MCF 10A (cell line): Measurements from ENCODE around the gene TMEM91. TPM values are rescaled to one million over a fixed set of nuclear protein-coding genes. Genes with fewer than 3 reads are reported as not detected.
"Not testable (repeated sequence)": the region's sequence is repeated elsewhere in the genome, so short reads cannot be mapped to it uniquely, and the experiment has no call there.

ENCODE experiments used
- BruUV-seq: library from RNA; stranded (reverse); fragments of 400-500 nt; replicated peaks from 2 replicates; lab custom pipeline; 2021; lab: Mats Ljungman, UMichigan
- CTCF ChIA-PET: fragments of 300-600 bp; sonication (Branson Sonifier 250); formaldehyde crosslinking; extraction: SDS; loops from one replicate; lab custom pipeline; 2021; ENCODE audit warnings: antibody characterized with exemption, inconsistent platforms; lab: Yijun Ruan, JAX
- POLR2A ChIA-PET: fragments of 300-600, 350-650 bp; sonication (Branson Sonifier 250); formaldehyde crosslinking; extraction: SDS; loops from one replicate; lab custom pipeline; 2020; ENCODE audit warnings: antibody characterized with exemption, inconsistent platforms; lab: Yijun Ruan, JAX
- DNase-seq: peaks from one replicate; pipeline ENCODE4 v3.0.0-alpha.2; 2018; ENCODE audit not compliant: unreplicated experiment
- H3K27ac Mint-ChIP-seq: one replicate; pipeline ENCODE4 v1.8.0; 2022; ENCODE audit warnings: mild to moderate bottlenecking, low read depth, mixed read lengths; ENCODE audit not compliant: unreplicated experiment
- H3K27me3 Mint-ChIP-seq: one replicate; pipeline ENCODE4 v1.8.0; 2022; ENCODE audit warnings: mixed read lengths; ENCODE audit not compliant: insufficient read depth, unreplicated experiment
- H3K36me3 Mint-ChIP-seq: one replicate; pipeline ENCODE4 v1.8.0; 2022; ENCODE audit warnings: mild to moderate bottlenecking, moderate library complexity, mixed read lengths; ENCODE audit not compliant: insufficient read depth, unreplicated experiment
- H3K4me1 Mint-ChIP-seq: one replicate; pipeline ENCODE4 v1.8.0; 2022; ENCODE audit warnings: mixed read lengths; ENCODE audit not compliant: insufficient read depth, unreplicated experiment
- H3K4me3 Mint-ChIP-seq: one replicate; pipeline ENCODE4 v1.8.0; 2022; ENCODE audit warnings: mild to moderate bottlenecking, moderate library complexity, mixed read lengths; ENCODE audit not compliant: unreplicated experiment
- H3K9me3 Mint-ChIP-seq: one replicate; pipeline ENCODE4 v1.8.0; 2022; ENCODE audit warnings: mixed read lengths; ENCODE audit not compliant: unreplicated experiment
- CTCF ChIP-seq: fragments of 200-600 bp; IDR thresholded peaks from one replicate; pipeline ENCODE4 v1.8.0; 2022; ENCODE audit warnings: antibody characterized with exemption, mild to moderate bottlenecking; ENCODE audit not compliant: unreplicated experiment
- intact Hi-C: fragments of 100-400 bp; cut with micrococcal nuclease; formaldehyde crosslinking; loops from 2 replicates; pipeline ENCODE4 v1.14.1; 2022
- total RNA-seq: library from RNA; stranded (reverse); gene quantifications from 2 replicates; pipeline ENCODE4 v1.2.3, GENCODE V29; 2022

The TMEM91 gene
- total RNA-seq, 1 experiment from 2014 or later = 6.1 TPM

- DNase-seq = peak; percentile 46
- H3K27ac Mint-ChIP-seq = peak overlapping the region; percentile 83
- POLR2A ChIA-PET = interaction anchor here (0.6 to 1.2 kb wide), 10 partner anchors 11 to 651 kb away, joined by 3 to 5 read pairs (median 3); partner anchors contain the start of genes AXL, BCKDHA, COQ8B and HNRNPUL1
- peaks cover 27% of the 10 kb centered on the region for H3K4me1 Mint-ChIP-seq
- intact Hi-C loops = no loop called here
- H3K9me3 Mint-ChIP-seq = no peaks in the 10 kb centered on the region
- no peaks in the 10 kb centered on the region for H3K27me3 Mint-ChIP-seq
- no peak overlapping the region for H3K4me3 Mint-ChIP-seq
- H3K36me3 Mint-ChIP-seq = peaks cover 7% of the 10 kb centered on the region
- no TSS peak for BruUV-seq
- no peak for TF ChIP-seq CTCF
- CTCF ChIA-PET = interaction anchor here (0.6 to 1.9 kb wide), 3 partner anchors 13 to 945 kb away, joined by 3 to 4 read pairs (median 3); no protein-coding TSS in a partner anchor
Measured at GRCh38 chr19:41367848-41368301, 8.5 kb upstream of the TMEM91 start.

DNA sequence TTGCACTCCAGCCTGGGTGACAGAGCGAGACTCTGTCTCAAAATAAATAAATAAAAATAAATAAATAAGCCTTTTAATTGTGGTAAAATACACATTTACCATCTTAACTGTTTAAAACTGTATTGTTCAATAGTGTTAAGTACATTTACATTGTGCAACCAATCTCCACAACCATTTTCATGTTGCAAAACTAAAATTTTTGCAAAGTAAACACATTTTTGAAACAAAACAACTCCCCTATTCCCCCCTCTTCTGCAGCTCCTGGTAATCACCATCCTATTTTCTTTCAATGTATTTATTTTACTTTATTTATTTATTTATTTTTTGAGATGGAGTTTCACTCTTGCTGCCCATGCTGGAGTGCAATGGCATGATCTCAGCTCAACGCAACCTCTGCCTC is 6.6 kb upstream of the TMEM91 start:
- H3K4me3 Mint-ChIP-seq = no peak overlapping the region
- DNase-seq = no peak
- ChIA-PET POLR2A (interaction anchor here (0.7 to 1.2 kb wide), 2 partner anchors 18 to 501 kb away, joined by 3 read pairs; no protein-coding TSS in a partner anchor), CTCF (interaction anchor here (1.9 kb wide), 1 partner anchor 15 kb away, joined by 4 read pairs; no protein-coding TSS in a partner anchor)
- H3K36me3 Mint-ChIP-seq = peaks cover 12% of the 10 kb centered on the region
- no TSS peak for BruUV-seq
- no peak overlapping the region for H3K27ac Mint-ChIP-seq
- peaks cover 34% of the 10 kb centered on the region for H3K4me1 Mint-ChIP-seq
- H3K9me3 Mint-ChIP-seq = no peaks in the 10 kb centered on the region
- intact Hi-C loops = no loop called here
- TF ChIP-seq CTCF = no peak
- H3K27me3 Mint-ChIP-seq = no peaks in the 10 kb centered on the region

- intact Hi-C loops, H3K27me3 Mint-ChIP-seq, H3K4me3 Mint-ChIP-seq, H3K27ac Mint-ChIP-seq, BruUV-seq, DNase-seq, H3K9me3 Mint-ChIP-seq: not testable (repeated sequence)
- H3K4me1 Mint-ChIP-seq = peaks cover 36% of the 10 kb centered on the region
- peaks cover 12% of the 10 kb centered on the region for H3K36me3 Mint-ChIP-seq
- ChIA-PET CTCF (interaction anchor here (0.6 kb wide), 1 partner anchor 1192 kb away, joined by 5 read pairs; no protein-coding TSS in a partner anchor), POLR2A (interaction anchor here (0.7 kb wide), 1 partner anchor 9 kb away, joined by 3 read pairs; no protein-coding TSS in a partner anchor)
Measured at GRCh38 chr19:41371119-41371518, 5.2 kb upstream of the TMEM91 start.

DNA sequence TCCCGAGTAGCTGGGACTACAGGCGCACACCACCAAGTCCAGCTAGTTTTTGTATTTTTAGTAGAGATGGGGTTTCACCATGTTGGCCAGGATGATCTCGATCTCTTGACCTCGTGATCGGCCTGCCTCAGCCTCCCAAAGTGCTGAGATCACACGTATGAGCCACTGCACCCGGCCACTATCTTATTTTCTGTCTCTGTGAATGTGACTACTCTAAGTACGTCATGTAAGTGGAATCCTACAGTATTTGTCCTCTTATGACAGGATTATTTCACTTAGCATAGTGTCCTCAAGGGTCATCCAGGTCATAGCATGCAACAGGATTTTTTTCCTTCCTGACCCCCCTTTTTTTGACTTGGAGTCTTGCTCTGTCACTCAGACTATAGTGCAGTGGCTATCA is 4.8 kb upstream of the TMEM91 start:
- H3K9me3 Mint-ChIP-seq = no peaks in the 10 kb centered on the region
- H3K36me3 Mint-ChIP-seq = peaks cover 12% of the 10 kb centered on the region
- no peak for TF ChIP-seq CTCF
- BruUV-seq = no TSS peak
- no peak overlapping the region for H3K4me3 Mint-ChIP-seq
- ChIA-PET CTCF (interaction anchor here (0.6 to 0.7 kb wide), 2 partner anchors 630 to 1192 kb away, joined by 4 to 5 read pairs; no protein-coding TSS in a partner anchor), POLR2A (interaction anchor here (0.6 kb wide), 1 partner anchor 153 kb away, joined by 3 read pairs; no protein-coding TSS in a partner anchor)
- peaks cover 33% of the 10 kb centered on the region for H3K4me1 Mint-ChIP-seq
- no peak overlapping the region for H3K27ac Mint-ChIP-seq
- H3K27me3 Mint-ChIP-seq = no peaks in the 10 kb centered on the region
- intact Hi-C loops = no loop called here
- DNase-seq = no peak
